Esophagus muscularis mucosa (tissue), 3 donors: ENCODE measurements around the gene STON2.

Experiments
- CTCF ChIP-seq, 3 experiments: fragments of 200-600 bp in 2 of 3; fragments of 450-650 bp in 1 of 3; sonication (generic) in 2 of 3; IDR thresholded peaks; one replicate each; pipeline ENCODE4 v1.5.1; 2017 to 2019; ENCODE audit warnings: antibody characterized with exemption in 3 of 3, mild to moderate bottlenecking in 2 of 3, moderate library complexity in 1 of 3
- POLR2AphosphoS5 ChIP-seq, 2 donors: sonication (generic); formaldehyde crosslinking; IDR thresholded peaks; one replicate each; pipeline ENCODE4 v1.6.1; 2017; ENCODE audit warnings: antibody characterized with exemption in 2 of 2

GRCh38 chr14:81371802-81372201, 28.3 kb downstream of the STON2 start:
- TF ChIP-seq CTCF (IDR thresholded peaks at IDR 0.05): no peak
- TF ChIP-seq POLR2AphosphoS5 (IDR thresholded peaks at IDR 0.05): no peak
